ENCODE measurements around the gene NPAS3. TPM values are rescaled to one million over a fixed set of nuclear protein-coding genes. Genes with fewer than 3 reads are reported as not detected.

NPAS3 gene
- total RNA-seq, 1 donor = 0.86 TPM

- no peak for TF ChIP-seq CTCF (IDR thresholded peaks at IDR 0.05; ENCODE audit: insufficient read depth, low read depth, low read length)
These were observed 671.4 kb downstream of the NPAS3 start for GRCh38 chr14:33610121-33610520.

GRCh38 chr14:33611405-33612196, 672.9 kb downstream of the NPAS3 start:
- DNase-seq (ENCODE audit: low read depth) = peak; percentile 34
- no peak overlapping the region for H3K4me3 ChIP-seq (ENCODE audit: low read depth, low read length)
- no peak for TF ChIP-seq CTCF (IDR thresholded peaks at IDR 0.05; ENCODE audit: insufficient read depth, low read depth, low read length)

More at GRCh38 chr14:33610121-33610520, 671.4 kb downstream of the NPAS3 start:
- DNase-seq (ENCODE audit: low read depth) = no peak
- no peak overlapping the region for H3K4me3 ChIP-seq (ENCODE audit: low read depth, low read length)

- TF ChIP-seq CTCF (IDR thresholded peaks at IDR 0.05; ENCODE audit: insufficient read depth, low read depth, low read length) = no peak
- H3K4me3 ChIP-seq (ENCODE audit: low read depth, low read length) = no peak overlapping the region
- DNase-seq (ENCODE audit: low read depth) = no peak
These were observed 673.5 kb downstream of the NPAS3 start for GRCh38 chr14:33612197-33612505.

GRCh38 chr14:33617154-33617553, 678.5 kb downstream of the NPAS3 start:
- H3K4me3 ChIP-seq (ENCODE audit: low read depth, low read length) = no peak overlapping the region
- TF ChIP-seq CTCF (IDR thresholded peaks at IDR 0.05; ENCODE audit: insufficient read depth, low read depth, low read length) = no peak
- peak; percentile 74 for DNase-seq (ENCODE audit: low read depth)

GRCh38 chr14:33618361-33619105, 679.9 kb downstream of the NPAS3 start:
- TF ChIP-seq CTCF (IDR thresholded peaks at IDR 0.05; ENCODE audit: insufficient read depth, low read depth, low read length) = no peak
- H3K4me3 ChIP-seq (ENCODE audit: low read depth, low read length) = no peak overlapping the region
- no peak for DNase-seq (ENCODE audit: low read depth)

- no peak overlapping the region for H3K4me3 ChIP-seq (ENCODE audit: low read depth, low read length)
- no peak for TF ChIP-seq CTCF (IDR thresholded peaks at IDR 0.05; ENCODE audit: insufficient read depth, low read depth, low read length)
- DNase-seq (ENCODE audit: low read depth) = no peak
These were observed 683.8 kb downstream of the NPAS3 start for GRCh38 chr14:33622496-33622895.

Measured in fibroblast of villous mesenchyme (primary cell).